Urothelium cell line (cell line): ENCODE results near the gene HIC1.

Source experiments
- DNase-seq: peaks from one replicate; pipeline ENCODE4 v3.0.0; 2011; ENCODE audit warnings: low spot score, mixed read lengths
- FAIRE-seq: peaks from 2 replicates; lab custom pipeline; 2011; peaks lifted over from hg19 to GRCh38; lab: Jason Lieb, UNC

Gene HIC1

GRCh38 chr17:2044263-2044894 is 10.5 kb upstream of the HIC1 start:
- FAIRE-seq: no peak

GRCh38 chr17:2047590-2047989 is 7.3 kb upstream of the HIC1 start:
- FAIRE-seq (no peak), DNase-seq (no peak)

More at GRCh38 chr17:2044263-2044894, 10.5 kb upstream of the HIC1 start:
- DNase-seq: no peak

GRCh38 chr17:2048805-2049204 is 6.1 kb upstream of the HIC1 start:
- DNase-seq (no peak), FAIRE-seq (no peak)

GRCh38 chr17:2049333-2050299 is 5.3 kb upstream of the HIC1 start:
- no peak for FAIRE-seq
- DNase-seq: peak; percentile 88

- FAIRE-seq (no peak), DNase-seq (peak; percentile 63)
These were observed 4.4 kb upstream of the HIC1 start for GRCh38 chr17:2050300-2051060.

GRCh38 chr17:2051061-2051932 is 3.6 kb upstream of the HIC1 start:
- no peak for DNase-seq
- no peak for FAIRE-seq

GRCh38 chr17:2051933-2052559 is 2.9 kb upstream of the HIC1 start:
- no peak for DNase-seq
- FAIRE-seq: no peak

GRCh38 chr17:2053380-2054261 is 1.3 kb upstream of the HIC1 start:
- DNase-seq (no peak), FAIRE-seq (no peak)

GRCh38 chr17:2054262-2054511 is 716 bp upstream of the HIC1 start:
- DNase-seq: no peak
- FAIRE-seq: no peak

GRCh38 chr17:2055292-2056205 is 646 bp downstream of the HIC1 start:
- FAIRE-seq (no peak), DNase-seq (no peak)

- no peak for FAIRE-seq
These were observed 1.6 kb downstream of the HIC1 start for GRCh38 chr17:2056206-2057174.

GRCh38 chr17:2057175-2057759 is 2.4 kb downstream of the HIC1 start:
- DNase-seq: no peak
- no peak for FAIRE-seq

More at GRCh38 chr17:2056206-2057174, 1.6 kb downstream of the HIC1 start:
- DNase-seq: no peak

- FAIRE-seq: no peak
- no peak for DNase-seq
These were observed 3.1 kb downstream of the HIC1 start for GRCh38 chr17:2057760-2058585.

GRCh38 chr17:2058586-2059546 is 4.0 kb downstream of the HIC1 start:
- DNase-seq (no peak), FAIRE-seq (no peak)
